Stimulated activated CD4-positive, alpha-beta T cell treated with anti-CD3 and anti-CD28 coated beads, Interleukin-15, amount 100 ng/mL, for 1 hour (primary cell): Measurements from ENCODE around the gene LRRC8E.

Experiments
- DNase-seq, 2 donors: peaks; one replicate each; pipeline ENCODE4 v3.0.0-alpha.2; 2020; ENCODE audit warnings: low read depth in 1 of 2, low spot score in 1 of 2

The LRRC8E gene

DNA sequence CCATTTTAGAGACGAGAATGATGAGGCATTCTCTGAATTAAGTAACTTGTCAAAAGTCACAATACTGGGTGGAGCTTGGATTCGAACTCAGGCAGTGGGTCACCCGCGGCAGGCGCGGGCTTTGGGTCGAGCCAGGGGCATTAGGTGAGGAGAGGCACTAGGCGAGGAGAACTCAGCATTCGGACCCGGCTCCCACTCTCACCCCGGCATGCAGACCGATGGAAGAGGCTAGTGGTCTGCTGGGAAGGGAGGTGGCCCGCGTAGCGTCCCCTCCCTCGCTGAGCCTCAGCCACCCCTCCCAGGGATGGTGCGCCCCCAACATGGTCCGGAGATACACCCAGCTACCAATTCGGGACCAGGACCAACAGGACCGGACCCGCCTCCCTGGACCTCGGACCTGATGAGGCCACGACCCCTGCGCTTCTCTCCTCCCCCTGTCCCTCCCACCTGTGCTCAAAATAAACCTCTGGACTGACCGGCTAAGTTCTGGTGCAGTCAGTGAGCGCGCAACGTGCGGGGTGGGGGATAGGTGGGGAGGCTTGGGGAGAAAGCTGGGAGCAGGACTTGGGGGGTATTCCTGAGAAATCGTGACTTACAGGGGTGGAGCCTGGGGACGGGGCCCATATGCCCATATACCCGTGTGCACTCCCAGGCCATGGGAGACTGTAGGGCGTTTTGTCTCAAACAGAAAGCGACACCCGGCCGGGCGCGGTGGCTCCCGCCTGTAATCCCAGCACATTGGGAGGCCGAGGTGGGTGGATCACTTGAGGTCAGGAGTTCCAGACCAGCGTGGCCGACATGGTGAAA lies 30.5 kb downstream of the LRRC8E start:
- no peak for DNase-seq

GRCh38 chr19:7919610-7920518 lies 31.6 kb downstream of the LRRC8E start, which contains the start of gene SNAPC2:
TSS of gene SNAPC2 (plus strand) at chr19:7920338. CDS start at chr19:7920367, 29 bp downstream.
- DNase-seq = peak; percentile 93 to 94

GRCh38 chr19:7920519-7921301 lies 32.4 kb downstream of the LRRC8E start:
- DNase-seq = peak; percentile 99

- no peak for DNase-seq
Measured at GRCh38 chr19:7921302-7921966, 33.1 kb downstream of the LRRC8E start.

DNA sequence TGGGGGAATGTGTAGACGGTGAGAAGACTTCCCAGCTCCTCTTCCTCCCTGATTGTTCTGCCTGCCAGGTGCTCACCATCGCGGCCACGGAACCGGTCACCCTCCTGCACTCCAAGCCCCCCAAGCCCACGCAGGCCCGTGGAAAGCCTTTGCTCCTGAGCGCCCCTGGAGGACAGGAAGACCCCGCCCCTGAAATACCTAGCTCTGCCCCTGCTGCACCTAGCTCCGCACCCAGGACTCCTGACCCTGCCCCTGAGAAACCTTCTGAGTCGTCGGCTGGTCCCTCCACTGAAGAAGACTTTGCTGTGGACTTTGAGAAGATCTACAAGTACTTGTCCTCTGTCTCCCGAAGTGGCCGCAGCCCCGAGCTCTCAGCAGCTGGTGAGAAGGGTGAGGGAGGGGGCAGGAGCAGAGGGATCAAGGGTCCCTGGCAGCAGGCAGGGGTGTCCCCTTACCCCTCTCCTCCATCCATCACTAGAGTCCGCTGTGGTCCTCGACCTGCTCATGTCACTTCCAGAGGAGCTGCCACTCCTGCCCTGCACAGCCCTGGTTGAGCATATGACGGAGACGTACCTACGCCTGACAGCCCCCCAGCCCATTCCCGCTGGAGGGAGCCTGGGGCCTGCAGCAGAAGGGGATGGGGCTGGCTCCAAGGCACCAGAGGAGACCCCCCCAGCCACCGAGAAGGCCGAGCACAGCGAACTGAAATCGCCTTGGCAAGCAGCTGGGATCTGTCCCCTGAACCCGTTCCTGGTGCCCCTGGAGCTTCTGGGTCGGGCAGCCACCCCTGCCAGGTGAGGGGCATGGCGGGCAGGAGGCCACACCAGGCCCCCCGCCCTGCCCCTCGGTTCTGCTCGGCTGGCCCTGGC lies 33.9 kb downstream of the LRRC8E start:
- no peak for DNase-seq

- no peak for DNase-seq
Measured at GRCh38 chr19:7922836-7923195, 34.5 kb downstream of the LRRC8E start.

- DNase-seq = no peak
Measured at GRCh38 chr19:7923295-7924191, 35.2 kb downstream of the LRRC8E start.

DNA sequence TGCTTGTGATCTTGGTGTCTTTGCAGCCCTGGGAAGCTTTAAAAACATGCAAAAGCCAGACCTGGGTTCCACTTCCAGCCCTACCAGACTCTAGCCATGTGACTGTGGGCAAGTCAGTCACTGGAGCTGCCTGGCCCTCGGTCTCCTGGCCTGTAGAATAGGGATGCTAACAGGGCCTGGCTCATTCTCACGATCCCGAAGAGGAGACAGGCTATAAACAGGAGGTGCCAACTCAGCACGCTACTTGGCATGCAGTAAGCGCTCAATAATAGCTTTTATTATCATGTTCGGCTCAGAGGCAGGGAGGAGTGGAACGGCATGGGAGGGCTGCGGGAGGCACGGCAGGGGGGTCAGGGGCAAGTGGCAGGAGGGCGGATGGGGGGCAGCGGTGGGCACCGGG lies 35.9 kb downstream of the LRRC8E start:
- DNase-seq = no peak

- DNase-seq = no peak
Measured at GRCh38 chr19:7924651-7925170, 36.4 kb downstream of the LRRC8E start.

GRCh38 chr19:7925171-7925851 lies 37.0 kb downstream of the LRRC8E start:
- peak; percentile 47 to 67 for DNase-seq

DNA sequence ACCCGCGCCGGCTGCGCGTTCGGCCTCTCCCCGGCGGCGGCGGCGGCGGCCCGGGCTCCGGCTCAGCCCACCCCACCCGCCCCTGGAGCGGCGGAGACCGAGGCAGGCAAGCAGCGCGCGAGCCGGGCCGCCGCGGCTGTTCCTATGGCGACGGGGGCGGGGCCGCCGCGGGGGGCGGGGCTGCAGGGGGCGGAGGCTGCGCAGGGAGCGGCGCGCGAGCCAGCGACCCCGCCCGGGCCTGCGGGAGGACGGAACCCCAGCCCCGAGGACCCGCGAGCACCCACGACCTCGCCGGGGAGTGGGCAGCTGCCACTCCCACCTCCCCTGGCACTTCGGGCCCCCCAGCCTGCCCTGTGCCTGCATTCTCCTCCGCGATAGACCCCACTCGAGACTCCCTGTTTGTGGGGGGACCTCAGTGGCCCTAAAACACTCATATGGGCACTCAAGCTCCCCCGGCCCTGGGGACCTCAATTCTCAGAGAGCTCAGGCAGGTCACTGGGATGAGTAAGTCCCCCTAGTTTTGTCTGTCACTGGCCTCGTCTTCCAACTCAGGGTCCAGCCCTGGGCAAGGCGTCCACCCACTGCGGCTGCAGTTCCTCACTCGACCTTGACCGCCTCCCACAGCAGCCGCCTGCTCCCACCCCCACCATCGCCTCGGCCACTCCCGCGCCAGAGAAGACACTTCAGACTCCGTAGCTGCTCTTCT lies 37.9 kb downstream of the LRRC8E start, which contains the start of gene CTXN1:
CTXN1 (minus strand) TSS at position 115 of the 706 bp plus-strand sequence. CDS start 597 bp downstream, outside the sequence.
- peak; percentile 71 to 83 for DNase-seq

GRCh38 chr19:7926727-7927604 lies 38.7 kb downstream of the LRRC8E start:
- no peak for DNase-seq

DNA sequence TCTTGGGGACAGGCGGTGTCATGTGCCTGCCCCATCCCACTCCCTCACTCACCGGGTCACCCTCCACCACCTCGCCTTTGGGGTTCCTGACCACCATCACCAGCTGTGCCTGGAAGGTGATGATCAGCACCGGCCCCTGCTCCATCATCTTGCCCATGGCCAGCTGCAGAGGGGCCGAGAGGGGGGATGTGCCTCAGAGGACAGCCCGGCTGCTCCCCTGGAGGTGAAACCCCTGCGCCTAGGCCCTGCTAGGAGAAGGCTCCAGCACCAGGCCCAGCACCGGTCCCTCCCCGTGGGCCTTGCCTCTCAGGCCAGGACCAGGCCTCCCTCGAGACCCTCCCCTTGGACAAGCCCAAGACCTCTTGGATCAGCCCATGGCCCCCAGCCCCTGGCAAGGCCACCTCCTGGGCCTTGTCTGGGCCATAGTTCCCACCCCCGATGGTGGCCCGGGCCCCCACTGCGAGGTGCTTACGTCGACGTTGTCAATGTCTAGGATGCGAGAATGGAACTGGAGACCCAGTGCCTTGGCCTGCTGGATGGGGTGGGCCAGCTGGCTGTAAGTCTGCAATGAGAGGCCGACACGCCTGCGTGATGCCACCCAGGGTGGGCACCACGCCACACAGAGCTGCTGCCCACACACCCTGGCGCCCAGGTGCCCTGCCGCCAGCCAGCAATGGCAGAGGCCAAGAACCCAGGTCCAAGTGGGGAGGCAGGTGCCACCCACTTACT lies 39.5 kb downstream of the LRRC8E start:
- DNase-seq = no peak

- no peak for DNase-seq
Measured at GRCh38 chr19:7928334-7928706, 40.0 kb downstream of the LRRC8E start.
